ENCODE results near the gene EFHC1. TPM values are rescaled to one million over a fixed set of nuclear protein-coding genes. Genes with fewer than 3 reads are reported as not detected.

EFHC1 gene
- total and polyA plus RNA-seq, 2 experiments from 2014 or later, result 24.3 to 28.0 TPM

- TF ChIP-seq ZNF462 (CRISPR knock-in tag; IDR thresholded peaks at IDR 0.05), result no peak
- no peak for TF ChIP-seq ZNF114 (CRISPR knock-in tag; IDR thresholded peaks at IDR 0.05)
- TF ChIP-seq EZH2 (IDR thresholded peaks at IDR 0.05; ENCODE audit: low read depth, unreplicated experiment), result no peak
These were observed 125.4 kb downstream of the EFHC1 start (continued) for GRCh38 chr6:52545406-52546119.

- H3K9me3 Mint-ChIP-seq, result no peaks in the 10 kb centered on the region
- no peak overlapping the region for H3K4me3 Mint-ChIP-seq
- H3K4me1 Mint-ChIP-seq, result peaks cover 46% of the 10 kb centered on the region
- no peak for ATAC-seq
- H3K27me3 ChIP-seq (ENCODE audit: insufficient read depth), result no peaks in the 10 kb centered on the region
- H3K27me3 Mint-ChIP-seq (ENCODE audit: insufficient read depth, low read depth, poor library complexity), result peaks cover 7% of the 10 kb centered on the region
- no peaks in the 10 kb centered on the region for H4K20me1 ChIP-seq (replicated peaks; ENCODE audit: insufficient read depth)
- no peak overlapping the region for H3K4me3 ChIP-seq
- no peaks in the 10 kb centered on the region for H3K36me3 Mint-ChIP-seq (ENCODE audit: low read depth)
- no peak overlapping the region for H2AFZ ChIP-seq
- H3K27ac ChIP-seq (ENCODE audit: low read depth), result no peak overlapping the region
- H3K9me2 ChIP-seq (ENCODE audit: insufficient read depth), result peaks cover 5% of the 10 kb centered on the region
- TF ChIP-seq POLR2AphosphoS5 (IDR thresholded peaks at IDR 0.05; ENCODE audit: low read depth) (no peak), REST (IDR thresholded peaks at IDR 0.05; ENCODE audit: unreplicated experiment) (no peak), EZH2 (IDR thresholded peaks at IDR 0.05; ENCODE audit: low read depth, unreplicated experiment) (no peak), NANOG (IDR thresholded peaks at IDR 0.05; ENCODE audit: borderline replicate concordance) (no peak)
- peaks cover 25% of the 10 kb centered on the region for H3K4me1 ChIP-seq (ENCODE audit: insufficient read depth)
- H3F3A ChIP-seq (replicated peaks; ENCODE audit: low read depth), result no peaks in the 10 kb centered on the region
- H3K79me2 ChIP-seq (replicated peaks; ENCODE audit: insufficient read depth), result peaks cover 57% of the 10 kb centered on the region
- peak overlapping the region; percentile 66 for H3K27ac Mint-ChIP-seq
- no peak overlapping the region for H3K4me2 ChIP-seq
- no peaks in the 10 kb centered on the region for H3K36me3 ChIP-seq (ENCODE audit: insufficient read depth)
- no peak for DNase-seq (ENCODE audit: low spot score)
These were observed 126.0 kb downstream of the EFHC1 start for GRCh38 chr6:52546192-52546591.

Data from GM23338 (cell line).